Cardiac muscle cell (in vitro differentiated cells and primary cell): ENCODE data around the gene TXNRD2. TPM values are rescaled to one million over a fixed set of nuclear protein-coding genes. Genes with fewer than 3 reads are reported as not detected.
"Not testable (repeated sequence)": the region's sequence is repeated elsewhere in the genome, so short reads cannot be mapped to it uniquely, and the experiment has no call there.

Source experiments
- DNase-seq, 2 donors: peaks; one replicate each; pipeline versions ENCODE4 v3.0.0 to v3.0.0-alpha.2; 2010 to 2017; ENCODE audit warnings: low read depth in 1 of 2, low spot score in 1 of 2
- H3K27ac ChIP-seq: fragments of 200-600 bp; sonication (generic); 2 replicates; pipeline ENCODE4 v1.5.1; 2016
- H3K27me3 ChIP-seq: fragments of 200-600 bp; sonication (generic); 2 replicates; pipeline ENCODE4 v1.6.0; 2016; ENCODE audit warnings: control low read depth
- H3K36me3 ChIP-seq: fragments of 200-600 bp; sonication (generic); 2 replicates; pipeline ENCODE4 v1.5.1; 2016; ENCODE audit warnings: control low read depth
- H3K4me1 ChIP-seq: fragments of 200-600 bp; sonication (generic); 2 replicates; pipeline ENCODE4 v1.8.1; 2017; ENCODE audit warnings: low read depth, mild to moderate bottlenecking, mixed run types
- H3K4me3 ChIP-seq: fragments of 200-600 bp; sonication (generic); 2 replicates; pipeline ENCODE4 v1.5.1; 2016; ENCODE audit warnings: mild to moderate bottlenecking
- H3K9me3 ChIP-seq: fragments of 200-600 bp; sonication (generic); 2 replicates; pipeline ENCODE4 v1.5.1; 2017; ENCODE audit warnings: low read depth, mild to moderate bottlenecking, control low read depth
- polyA plus RNA-seq: library from polyadenylated mRNA; unstranded; fragments of >200 nt; fragmentation: Nextera tagmentation; extraction: Ambion mirVana; gene quantifications from 2 replicates; pipeline ENCODE4 v1.2.1, GENCODE V29; 2016
- total RNA-seq: library from RNA; depleted of rRNA; stranded (reverse); fragments of >200 nt; gene quantifications from 2 replicates; pipeline ENCODE4 v1.2.3, GENCODE V29; 2016
- TF ChIP-seq, protein P1 (sequence below): IDR thresholded peaks from 2 replicates; pipeline ENCODE4 v1.5.1; 2012; ENCODE audit warnings: low read depth, mild to moderate bottlenecking, low read length

The TXNRD2 gene
- total and polyA plus RNA-seq, 2 experiments from 2014 or later = 15.6 to 21.2 TPM

- Histone ChIP-seq H3K27ac (no peak overlapping the region), H3K9me3 (no peaks in the 10 kb centered on the region), H3K4me1 (no peaks in the 10 kb centered on the region), H3K27me3 (no peaks in the 10 kb centered on the region), H3K36me3 (no peaks in the 10 kb centered on the region), H3K4me3 (no peak overlapping the region)
- TF ChIP-seq, protein P1, sequence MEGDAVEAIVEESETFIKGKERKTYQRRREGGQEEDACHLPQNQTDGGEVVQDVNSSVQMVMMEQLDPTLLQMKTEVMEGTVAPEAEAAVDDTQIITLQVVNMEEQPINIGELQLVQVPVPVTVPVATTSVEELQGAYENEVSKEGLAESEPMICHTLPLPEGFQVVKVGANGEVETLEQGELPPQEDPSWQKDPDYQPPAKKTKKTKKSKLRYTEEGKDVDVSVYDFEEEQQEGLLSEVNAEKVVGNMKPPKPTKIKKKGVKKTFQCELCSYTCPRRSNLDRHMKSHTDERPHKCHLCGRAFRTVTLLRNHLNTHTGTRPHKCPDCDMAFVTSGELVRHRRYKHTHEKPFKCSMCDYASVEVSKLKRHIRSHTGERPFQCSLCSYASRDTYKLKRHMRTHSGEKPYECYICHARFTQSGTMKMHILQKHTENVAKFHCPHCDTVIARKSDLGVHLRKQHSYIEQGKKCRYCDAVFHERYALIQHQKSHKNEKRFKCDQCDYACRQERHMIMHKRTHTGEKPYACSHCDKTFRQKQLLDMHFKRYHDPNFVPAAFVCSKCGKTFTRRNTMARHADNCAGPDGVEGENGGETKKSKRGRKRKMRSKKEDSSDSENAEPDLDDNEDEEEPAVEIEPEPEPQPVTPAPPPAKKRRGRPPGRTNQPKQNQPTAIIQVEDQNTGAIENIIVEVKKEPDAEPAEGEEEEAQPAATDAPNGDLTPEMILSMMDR = no peak
- no peak for DNase-seq
Observed at GRCh38 chr22:19927696-19928095, 13.9 kb downstream of the TXNRD2 start.

- H3K36me3 ChIP-seq, H3K9me3 ChIP-seq, H3K4me3 ChIP-seq, H3K27ac ChIP-seq, H3K27me3 ChIP-seq, H3K4me1 ChIP-seq, DNase-seq: not testable (repeated sequence)
Observed at GRCh38 chr22:19926028-19926427, 15.6 kb downstream of the TXNRD2 start.

DNA sequence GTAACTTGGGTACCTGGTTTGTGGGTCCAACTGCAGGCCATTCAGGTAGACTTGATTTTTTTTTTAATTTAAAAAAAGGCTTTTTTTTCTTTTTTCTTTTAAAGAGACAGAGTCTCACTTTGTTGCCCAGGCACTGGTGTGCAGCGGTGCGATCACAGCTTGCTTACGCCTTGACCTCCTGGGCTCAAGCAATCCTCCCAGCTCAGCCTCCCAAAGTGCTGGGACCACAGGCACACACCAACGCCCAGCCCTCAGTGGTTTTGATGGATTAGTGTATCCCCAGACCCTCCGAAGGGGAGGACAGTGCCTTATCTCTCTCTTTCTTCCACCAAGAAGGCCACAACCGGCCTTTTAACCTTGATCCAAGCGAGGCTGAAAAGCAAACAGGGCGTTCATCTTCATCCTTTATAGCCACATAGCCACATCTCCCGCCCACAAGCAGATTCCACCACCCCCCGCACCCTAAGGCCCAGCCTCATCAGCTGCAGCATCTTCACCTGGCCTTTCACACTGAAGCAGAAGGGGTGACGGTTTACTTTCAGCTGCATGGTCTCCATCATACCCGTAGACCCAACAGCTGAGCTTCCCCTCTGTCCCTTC is 17.6 kb downstream of the TXNRD2 start:
- Histone ChIP-seq H3K4me1 (no peaks in the 10 kb centered on the region), H3K9me3 (no peaks in the 10 kb centered on the region), H3K27ac (no peak overlapping the region), H3K4me3 (no peak overlapping the region), H3K27me3 (no peaks in the 10 kb centered on the region), H3K36me3 (no peaks in the 10 kb centered on the region)
- no peak for DNase-seq
- TF ChIP-seq, protein P1 = no peak

GRCh38 chr22:19921544-19922081 is 20.0 kb downstream of the TXNRD2 start:
- Histone ChIP-seq H3K27me3 (no peaks in the 10 kb centered on the region), H3K36me3 (no peaks in the 10 kb centered on the region), H3K4me3 (no peak overlapping the region), H3K9me3 (no peaks in the 10 kb centered on the region), H3K4me1 (no peaks in the 10 kb centered on the region), H3K27ac (no peak overlapping the region)
- DNase-seq = no peak
- TF ChIP-seq, protein P1 = no peak

DNA sequence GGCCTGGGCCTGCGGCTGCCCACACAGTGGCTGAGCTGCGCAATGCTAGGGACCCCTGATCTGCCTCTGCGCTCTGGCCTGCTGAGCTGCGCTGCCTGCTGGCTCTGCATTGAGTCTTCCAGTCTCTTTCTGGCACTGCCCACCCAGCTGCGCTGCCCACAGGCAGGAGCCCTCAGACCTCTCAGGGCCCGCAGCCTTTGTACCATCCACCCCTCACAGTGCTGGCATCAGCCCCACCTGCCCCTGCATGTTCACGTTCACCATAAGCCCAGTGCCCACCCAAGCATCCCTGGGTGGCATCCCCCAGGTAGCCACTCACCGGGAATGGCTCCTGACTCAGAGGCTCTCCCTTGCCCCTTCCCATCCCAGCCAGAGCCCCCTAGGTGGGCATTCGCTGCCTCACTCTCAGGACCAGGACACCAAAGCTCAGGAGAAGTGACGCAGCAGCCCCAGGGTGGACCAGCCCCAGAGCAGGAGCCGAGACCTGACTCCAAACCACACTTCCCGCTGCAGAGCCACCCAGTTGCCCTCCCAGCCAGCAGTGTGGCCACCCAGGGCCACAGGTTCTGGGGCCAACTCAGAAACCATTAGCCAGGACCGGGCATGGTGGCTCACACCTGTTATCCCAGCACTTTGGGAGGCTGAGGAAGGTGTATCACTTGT is 21.8 kb downstream of the TXNRD2 start:
- DNase-seq = no peak
- no peaks in the 10 kb centered on the region for H3K27me3 ChIP-seq
- no peaks in the 10 kb centered on the region for H3K4me1 ChIP-seq
- H3K36me3 ChIP-seq = no peaks in the 10 kb centered on the region
- no peaks in the 10 kb centered on the region for H3K9me3 ChIP-seq
- TF ChIP-seq, protein P1 = no peak
- H3K27ac ChIP-seq = no peak overlapping the region
- H3K4me3 ChIP-seq = no peak overlapping the region

DNA sequence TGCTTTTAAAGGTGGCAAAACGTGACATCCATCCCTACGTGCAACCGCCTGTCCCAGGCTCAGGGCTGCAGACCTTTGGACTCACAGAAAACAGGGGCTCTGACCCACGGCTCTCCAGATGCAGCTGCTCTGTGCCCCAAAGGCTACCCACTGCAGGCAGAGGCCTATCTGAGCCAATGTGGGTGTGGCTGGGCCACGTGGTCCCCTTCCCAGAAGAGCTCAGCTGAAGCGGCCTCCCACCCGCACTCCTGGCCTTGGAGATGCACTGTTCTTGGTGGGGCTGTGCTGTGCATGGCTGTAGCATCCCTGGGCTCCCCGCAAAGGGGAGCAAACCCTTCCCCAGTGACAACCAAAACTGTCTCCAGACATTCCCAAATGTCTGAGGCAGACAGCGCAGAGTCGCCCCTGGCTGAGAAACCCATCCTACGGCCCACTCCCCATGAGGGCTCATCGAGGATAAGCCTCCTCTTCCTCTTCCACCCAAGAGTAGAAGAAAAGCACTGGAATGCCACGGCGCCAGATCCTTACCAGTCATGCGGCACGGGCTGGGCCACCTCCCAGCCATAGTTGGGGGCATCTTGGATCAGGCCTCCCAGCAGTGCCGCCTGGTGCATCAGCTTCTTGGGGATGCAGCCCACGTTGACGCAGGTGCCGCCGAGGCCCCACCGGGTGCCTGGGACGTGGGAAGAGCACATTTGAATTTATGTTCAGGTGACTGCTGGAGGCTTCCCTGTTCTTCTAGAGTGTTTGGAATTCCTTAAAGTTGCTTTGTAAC is 23.1 kb downstream of the TXNRD2 start:
- H3K27me3 ChIP-seq = no peaks in the 10 kb centered on the region
- H3K9me3 ChIP-seq = no peaks in the 10 kb centered on the region
- H3K4me3 ChIP-seq = no peak overlapping the region
- DNase-seq = no peak
- no peak overlapping the region for H3K27ac ChIP-seq
- H3K4me1 ChIP-seq = no peaks in the 10 kb centered on the region
- TF ChIP-seq, protein P1 = no peak
- H3K36me3 ChIP-seq = no peaks in the 10 kb centered on the region
